Activated gamma-delta T cell treated with anti-CD3 and anti-CD28 coated beads, Interleukin-2, amount 50 U/mL, for 16 hours (primary cell): ENCODE data around the gene NBPF12.
"Not testable (repeated sequence)": the region's sequence is repeated elsewhere in the genome, so short reads cannot be mapped to it uniquely, and the experiment has no call there.

ENCODE experiments used
- DNase-seq: peaks from one replicate; pipeline ENCODE4 v3.0.0-alpha.2; 2020; ENCODE audit warnings: low read depth

The NBPF12 gene, protein sequence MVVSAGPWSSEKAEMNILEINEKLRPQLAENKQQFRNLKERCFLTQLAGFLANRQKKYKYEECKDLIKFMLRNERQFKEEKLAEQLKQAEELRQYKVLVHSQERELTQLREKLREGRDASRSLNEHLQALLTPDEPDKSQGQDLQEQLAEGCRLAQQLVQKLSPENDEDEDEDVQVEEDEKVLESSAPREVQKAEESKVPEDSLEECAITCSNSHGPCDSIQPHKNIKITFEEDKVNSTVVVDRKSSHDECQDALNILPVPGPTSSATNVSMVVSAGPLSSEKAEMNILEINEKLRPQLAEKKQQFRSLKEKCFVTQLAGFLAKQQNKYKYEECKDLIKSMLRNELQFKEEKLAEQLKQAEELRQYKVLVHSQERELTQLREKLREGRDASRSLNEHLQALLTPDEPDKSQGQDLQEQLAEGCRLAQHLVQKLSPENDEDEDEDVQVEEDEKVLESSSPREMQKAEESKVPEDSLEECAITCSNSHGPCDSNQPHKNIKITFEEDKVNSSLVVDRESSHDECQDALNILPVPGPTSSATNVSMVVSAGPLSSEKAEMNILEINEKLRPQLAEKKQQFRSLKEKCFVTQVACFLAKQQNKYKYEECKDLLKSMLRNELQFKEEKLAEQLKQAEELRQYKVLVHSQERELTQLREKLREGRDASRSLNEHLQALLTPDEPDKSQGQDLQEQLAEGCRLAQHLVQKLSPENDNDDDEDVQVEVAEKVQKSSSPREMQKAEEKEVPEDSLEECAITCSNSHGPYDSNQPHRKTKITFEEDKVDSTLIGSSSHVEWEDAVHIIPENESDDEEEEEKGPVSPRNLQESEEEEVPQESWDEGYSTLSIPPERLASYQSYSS (N-terminal part only)

DNA sequence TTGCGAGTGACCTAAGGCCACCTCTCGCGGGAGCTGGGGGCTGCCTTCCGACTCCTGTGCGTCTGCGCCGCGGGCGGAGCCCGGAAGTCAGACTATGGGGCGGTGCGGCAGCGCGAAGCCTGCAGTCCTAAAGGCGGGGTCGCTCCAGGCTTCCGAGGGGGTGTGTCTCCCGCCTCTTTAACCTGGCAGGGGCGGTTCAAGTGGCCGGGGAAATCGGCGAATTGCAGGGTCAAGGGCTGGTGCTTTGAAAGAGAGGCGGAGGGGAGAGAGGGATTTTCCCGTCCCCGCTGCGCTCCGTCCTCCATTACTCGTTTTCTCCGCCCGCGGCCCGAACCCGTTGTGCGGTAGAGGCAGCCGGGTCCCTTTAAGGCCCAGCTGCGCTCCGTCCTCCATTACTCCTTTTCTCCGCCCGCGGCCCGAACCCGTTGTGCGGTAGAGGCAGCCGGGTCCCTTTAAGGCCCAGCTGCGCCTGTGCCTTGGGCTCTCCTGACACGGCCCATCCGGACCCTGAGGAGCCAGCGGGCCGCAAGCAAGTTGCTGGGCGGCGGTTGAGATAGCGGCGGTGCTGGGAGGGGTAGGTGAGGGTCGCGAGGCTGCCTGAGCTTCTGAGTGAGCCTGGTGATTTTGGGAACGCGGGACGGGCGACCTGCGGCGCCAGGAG, at the start of gene NBPF12:
NBPF12 (plus strand) TSS at position 83 of the 661 bp plus-strand sequence. CDS start 21,820 bp downstream, outside the sequence.
- peak; percentile 58 for DNase-seq

DNA sequence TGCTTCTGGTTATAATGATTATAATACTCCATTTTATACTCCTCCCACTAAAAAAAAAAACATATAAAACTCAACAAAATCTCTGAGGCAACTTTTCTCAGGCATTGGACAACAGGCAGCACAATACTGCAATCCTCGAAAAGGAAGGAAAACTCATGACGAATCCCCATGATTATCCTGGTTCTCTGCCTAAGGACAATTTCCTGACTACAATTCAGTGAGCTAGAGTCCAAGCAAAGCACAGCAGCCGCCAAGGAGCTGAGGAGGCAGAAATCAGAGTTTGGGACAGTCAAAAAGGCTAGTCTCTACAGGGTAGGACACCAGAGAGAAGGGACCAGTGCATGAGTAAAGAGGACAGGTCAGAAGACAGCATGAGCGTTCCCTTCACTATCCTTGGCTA, 46.8 kb upstream of the NBPF12 start:
- DNase-seq, result not testable (repeated sequence)

DNA sequence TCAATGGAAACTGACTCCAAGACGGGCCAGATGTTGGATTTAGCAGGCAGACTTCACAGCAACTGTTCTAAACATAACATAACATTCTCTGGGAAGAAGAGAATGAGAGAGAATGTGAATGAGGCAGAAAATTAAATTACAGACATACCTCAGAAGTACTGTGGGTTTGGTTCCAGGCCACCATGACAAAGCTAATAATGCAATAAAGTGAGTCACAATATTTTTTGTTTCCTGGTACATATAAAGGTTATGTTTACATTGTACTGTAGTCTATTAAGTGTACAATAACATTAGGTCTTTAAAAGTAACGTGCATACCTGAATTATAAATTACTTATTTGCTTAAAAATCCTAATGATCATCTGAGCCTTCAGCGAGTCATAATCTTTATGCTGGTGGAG, 45.8 kb upstream of the NBPF12 start:
- not testable (repeated sequence) for DNase-seq

DNA sequence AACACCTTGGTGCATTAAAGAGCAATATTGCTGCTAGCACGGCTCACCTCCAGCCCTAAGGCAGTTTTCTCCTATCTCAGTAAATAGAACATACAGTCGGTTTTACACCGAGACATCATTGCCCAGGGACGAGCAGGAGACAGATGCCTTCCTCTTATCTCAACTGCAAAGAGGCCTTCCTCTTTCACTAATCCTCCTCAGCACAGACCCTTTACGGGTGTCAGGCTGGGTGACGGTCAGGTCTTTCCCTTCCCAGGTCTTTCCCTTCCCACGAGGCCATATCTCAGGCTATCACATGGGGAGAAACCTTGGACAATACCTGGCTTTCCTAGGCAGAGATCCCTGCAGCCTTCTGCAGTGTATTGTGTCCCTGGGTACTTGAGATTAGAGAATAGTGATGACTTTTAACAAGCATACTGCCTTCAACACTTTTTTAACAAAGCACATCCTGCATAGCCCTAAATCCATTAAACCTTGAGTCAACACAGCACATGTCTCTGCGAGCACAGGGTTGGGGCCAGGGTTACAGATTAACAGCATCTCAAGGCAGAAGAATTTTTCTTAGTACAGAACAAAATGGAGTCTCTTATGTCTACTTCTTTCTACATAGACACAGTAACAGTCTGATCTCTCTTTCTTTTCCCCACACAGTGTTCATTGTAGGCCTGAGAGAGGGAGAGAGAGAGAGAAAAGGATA, 30.4 kb upstream of the NBPF12 start:
- DNase-seq, result not testable (repeated sequence)

DNA sequence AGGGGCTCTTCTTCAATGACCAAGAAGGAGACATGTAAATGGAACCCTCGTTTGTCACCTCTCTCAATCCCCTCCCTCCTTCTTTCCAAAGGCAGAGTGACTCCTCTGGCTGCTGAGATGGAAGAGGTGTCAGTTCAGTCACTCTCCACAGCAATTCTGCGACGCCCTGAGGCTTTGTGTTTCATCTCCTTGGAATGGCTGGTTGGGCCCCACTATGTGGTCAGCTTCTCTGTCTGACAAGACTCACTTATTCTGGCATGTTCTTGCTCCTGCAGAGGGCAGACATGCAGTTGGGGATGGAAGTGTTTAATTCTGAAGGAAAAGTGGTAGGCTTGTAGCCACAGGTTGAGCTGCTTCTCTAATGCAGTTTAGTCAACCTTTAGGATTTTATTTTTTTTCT, 25.1 kb upstream of the NBPF12 start:
- not testable (repeated sequence) for DNase-seq

DNA sequence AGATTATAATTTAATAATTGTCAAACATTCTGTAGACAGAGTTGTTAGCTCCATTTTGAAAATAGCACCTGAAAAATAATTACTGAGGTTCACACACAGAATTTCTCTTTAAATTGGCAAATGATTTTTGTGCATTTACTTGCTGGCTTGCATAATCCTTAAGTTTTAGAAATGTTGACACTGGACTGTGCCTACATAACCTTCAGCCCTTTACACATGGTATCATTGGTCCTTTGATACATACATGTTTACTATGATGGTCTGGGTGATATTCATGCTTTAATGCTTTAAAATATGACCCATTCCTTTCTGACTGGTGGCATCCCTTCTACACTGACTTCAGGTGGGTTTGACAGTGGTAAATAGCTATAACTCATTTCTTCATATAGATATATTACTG, 17.3 kb upstream of the NBPF12 start:
- DNase-seq, result not testable (repeated sequence)

DNA sequence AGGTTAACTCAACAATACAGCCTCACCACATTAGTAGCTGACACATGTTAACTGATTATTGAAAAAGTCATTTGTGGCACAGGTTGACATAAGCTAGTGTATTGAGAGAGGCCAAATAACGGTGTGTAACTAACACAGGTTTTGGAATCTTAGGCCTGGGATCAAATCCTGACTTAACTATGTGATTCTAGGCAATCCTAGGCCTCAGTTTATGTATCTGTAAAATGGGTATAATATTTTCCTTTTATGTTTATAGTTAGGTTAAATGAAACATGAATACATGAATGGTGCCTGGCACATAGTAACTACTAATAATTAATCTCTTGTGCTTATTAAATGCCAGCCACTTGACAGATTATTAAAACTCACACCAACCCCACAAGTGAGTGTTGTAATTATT, 15.5 kb upstream of the NBPF12 start:
- not testable (repeated sequence) for DNase-seq

DNA sequence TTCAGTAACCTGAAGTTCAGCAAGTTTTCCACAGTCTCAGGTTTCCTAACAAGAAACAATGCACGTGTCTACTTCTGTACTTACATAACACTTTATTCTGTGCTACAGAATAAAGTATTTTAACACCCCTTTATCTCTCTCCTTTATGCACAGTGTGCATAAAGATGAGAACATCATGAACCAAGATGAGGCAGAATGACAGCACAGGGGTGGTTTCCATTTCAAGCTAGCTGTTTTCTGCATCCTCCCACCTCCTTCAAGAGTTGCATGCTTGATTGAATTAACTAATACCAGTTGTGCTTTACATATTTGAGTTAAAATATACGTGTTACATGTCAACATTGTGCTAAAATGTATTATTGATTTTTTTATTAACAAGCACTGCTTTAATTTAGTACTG, 14.0 kb upstream of the NBPF12 start:
- not testable (repeated sequence) for DNase-seq

DNA sequence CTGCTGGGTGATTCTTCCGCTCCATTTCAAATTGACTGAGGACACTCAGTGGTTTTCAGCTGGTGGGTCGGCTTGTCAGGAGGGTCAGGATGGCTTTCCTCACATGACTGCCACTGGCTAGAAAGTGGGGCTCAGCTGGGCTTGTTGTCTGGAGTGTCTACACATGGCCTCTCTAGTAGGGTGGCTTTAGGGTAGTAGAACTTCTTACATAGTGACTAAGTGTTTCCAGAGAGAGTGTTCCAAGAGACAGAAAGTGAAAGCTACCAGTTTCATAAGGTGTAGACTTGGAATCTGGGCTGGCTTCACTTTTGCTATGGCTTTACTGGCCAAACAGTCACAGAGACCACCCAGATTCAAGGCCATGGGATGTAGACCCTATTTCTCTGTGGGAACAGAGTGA, 11.7 kb upstream of the NBPF12 start:
- DNase-seq, result not testable (repeated sequence)

DNA sequence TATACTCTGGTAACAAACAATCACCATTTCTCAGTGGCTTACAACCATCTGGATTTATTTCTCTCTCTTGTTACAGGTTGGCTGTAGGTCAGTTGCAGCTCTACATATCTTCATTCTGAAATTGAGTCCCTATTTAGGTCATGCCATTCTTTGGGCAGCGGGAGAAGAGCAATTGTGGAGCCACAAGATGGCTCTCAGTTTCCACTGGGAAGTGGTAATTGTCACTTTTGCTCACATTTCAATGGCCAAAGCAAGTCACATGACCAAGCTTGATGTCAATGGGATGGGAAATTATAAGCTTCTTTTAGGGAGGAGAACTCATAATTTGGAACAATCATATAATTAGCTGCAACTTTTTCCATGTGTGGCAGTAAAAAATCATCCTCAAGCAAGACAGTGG, 7.9 kb upstream of the NBPF12 start:
- DNase-seq, result not testable (repeated sequence)

DNA sequence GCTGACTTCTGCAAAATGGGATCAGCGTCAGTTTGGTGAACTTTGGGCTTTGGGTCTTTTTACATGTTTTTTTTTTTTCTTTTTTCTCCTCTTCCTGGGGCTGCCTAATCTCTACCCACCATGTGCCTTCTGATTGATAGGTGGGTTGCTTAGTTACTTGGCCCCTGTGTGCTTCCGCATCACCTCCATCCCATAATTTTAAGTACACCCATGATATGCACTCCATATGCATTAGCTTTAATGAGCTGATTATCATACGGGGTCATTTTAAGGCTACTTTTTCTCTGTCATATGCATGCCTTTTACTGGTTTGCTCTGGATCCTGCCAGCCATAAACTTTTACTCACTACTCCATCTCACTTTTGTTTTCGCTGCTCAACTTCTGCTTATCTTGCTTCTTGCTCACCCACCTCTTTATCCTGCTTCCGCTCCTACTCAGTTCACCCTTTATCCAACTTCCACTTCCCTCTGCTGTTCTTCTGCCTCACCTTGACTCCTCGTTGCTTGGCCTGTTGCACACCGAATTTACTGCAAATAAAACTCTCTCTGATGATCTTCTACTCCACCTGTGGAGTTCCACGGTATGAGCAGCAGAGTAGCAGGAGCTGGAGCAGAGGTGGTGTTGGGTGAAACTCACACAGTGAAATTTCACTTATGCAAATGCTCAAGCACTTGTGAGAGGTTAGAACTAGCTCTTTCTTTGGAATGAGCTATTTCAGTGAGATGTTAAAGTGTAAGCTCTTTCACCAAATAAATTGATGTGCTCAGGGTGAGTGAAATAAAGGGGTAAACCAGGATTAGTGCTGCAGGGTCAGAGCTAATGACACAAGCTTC, 3.5 kb upstream of the NBPF12 start:
- DNase-seq, result not testable (repeated sequence)

DNA sequence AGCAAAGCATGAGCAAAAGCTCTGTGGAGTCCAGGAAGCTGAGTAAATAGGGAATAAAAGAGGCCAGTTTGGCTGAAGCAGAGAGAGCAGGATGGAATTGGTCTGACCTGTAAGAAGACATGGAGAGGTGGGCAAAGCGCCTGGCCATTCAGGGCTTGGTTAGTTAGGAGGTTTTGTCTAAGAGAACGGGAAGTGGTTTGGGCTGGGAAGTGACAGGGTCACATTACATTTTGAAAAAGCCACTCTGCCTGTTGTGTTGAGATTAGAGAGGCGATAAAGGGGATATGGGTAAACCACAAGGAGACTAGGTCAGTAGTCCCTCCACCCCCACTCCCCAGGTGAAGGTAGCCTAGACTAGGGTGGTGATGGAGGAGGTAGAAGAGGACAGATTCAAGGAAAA, 662 bp upstream of the NBPF12 start:
- DNase-seq, result not testable (repeated sequence)

DNA sequence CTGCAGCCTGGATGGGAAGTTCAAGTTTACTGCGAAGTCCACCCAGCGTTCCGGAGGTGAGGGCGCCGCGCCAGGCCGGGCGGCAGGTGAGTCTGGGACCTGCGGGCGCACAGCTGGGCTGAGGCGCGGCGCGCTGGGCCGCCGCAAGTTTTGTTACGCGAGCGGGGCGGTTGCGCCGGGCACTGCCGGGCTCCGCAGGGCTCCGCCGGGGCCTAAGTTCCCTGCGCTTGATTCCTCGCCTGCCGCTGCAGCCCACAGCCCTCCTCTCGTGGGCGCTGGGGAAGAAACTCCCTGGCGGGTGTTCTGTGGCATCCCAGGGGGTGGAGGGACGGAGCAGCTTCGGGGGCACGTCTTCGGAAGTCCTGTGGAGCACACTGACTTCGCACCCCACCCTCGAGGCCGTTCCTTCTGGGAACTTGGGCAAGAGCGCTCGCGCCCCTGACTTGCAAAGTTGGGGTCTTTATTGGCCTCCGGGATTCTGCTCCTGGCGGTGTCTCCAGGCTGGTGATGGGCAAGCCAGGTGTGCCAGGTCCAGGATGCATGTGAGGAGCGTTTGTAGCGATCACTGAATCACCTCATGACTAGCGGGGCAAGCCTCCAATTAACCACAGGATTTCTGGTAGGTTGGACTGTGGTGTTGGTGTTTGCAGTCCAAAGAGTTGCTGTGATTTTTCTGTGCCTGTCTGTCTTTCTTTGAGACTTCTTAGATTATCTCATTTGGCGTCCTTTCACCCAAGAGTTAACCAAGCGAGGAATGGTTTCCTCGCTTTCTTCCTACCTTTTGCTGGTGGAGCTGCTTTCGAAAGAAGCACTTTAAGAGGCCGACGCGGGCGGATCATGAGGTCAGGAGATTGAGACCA, 1.0 kb downstream of the NBPF12 start:
- DNase-seq, result not testable (repeated sequence)

DNA sequence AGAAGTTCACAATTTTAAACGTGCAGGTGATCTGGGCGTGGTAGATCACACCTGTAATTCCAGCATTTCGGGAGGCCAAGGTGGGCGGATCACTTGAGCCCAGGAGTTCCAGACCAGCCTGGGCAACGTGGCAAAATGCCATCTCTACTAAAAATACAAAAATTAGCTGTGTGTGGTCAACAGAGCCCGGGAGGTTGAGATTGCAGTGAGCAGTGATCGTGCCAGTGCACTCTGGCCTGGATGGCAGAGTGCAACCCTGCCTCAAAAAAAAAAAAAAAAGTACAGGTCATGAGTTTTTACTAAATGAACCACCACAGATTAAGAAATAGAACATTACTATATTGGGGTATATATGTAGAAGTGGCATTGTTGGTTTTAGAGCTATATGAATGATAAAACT, 2.2 kb downstream of the NBPF12 start:
- not testable (repeated sequence) for DNase-seq

DNA sequence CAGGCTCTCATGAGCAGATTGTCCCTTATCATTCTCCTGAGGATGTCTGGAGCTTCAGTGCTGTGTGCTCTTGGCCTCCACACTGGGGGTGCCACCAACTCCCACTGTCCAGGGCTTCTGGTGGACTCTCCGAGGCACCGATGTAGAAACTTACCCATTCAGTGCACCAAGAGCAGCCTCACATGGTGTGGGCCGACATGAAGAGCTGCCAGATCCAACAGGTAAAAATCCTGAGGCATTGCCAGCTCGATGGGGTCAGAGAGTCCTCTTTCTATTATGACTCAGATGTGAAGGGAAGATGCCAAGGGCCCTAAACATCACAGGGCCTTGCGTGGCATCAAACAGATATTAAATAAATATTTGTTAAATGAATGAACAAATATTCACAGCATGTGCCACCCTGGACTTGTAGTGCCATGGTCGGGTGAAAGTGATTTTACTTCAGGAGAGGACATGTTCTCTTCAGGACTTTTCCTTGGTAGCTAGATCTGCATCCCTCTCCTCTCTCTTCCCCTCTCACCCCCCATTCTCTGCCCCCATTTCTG, 5.3 kb downstream of the NBPF12 start:
- not testable (repeated sequence) for DNase-seq

DNA sequence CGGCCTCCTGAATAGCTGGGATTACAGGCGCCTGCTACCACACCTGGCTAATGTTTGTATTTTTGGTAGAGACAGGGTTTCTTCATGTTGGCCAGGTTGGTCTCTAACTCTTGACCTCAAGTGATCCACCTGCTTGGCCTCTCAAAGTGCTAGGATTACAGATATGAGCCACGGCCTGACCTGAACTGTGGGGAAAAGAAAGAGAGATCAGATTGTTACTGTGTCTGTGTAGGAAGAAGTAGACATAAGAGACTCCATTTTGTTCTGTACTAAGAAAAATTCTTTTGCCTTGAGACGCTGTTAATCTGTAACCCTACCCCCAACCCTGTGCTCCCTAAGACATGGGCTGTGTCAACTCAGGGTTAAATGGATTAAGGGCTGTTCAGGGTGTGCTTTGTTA, 10.0 kb downstream of the NBPF12 start:
- not testable (repeated sequence) for DNase-seq

DNA sequence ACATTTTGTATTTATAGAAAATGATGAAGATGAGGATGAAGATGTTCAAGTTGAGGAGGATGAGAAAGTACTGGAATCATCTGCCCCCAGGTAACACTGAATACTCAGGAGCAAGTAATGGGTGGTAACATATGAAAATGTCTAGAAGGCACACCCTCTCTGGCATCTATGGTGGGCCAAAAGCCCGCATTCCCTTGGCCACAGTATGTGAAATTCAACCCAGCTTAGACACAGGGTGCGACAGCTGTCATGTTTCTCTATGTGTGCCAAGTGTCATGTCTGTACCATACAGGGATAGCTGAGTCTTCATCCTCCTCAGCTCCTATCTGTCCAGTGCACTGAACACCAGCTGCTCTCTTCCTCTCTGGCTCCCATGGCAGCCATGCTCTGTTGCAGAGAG, 26.2 kb downstream of the NBPF12 start:
- DNase-seq, result not testable (repeated sequence)

DNA sequence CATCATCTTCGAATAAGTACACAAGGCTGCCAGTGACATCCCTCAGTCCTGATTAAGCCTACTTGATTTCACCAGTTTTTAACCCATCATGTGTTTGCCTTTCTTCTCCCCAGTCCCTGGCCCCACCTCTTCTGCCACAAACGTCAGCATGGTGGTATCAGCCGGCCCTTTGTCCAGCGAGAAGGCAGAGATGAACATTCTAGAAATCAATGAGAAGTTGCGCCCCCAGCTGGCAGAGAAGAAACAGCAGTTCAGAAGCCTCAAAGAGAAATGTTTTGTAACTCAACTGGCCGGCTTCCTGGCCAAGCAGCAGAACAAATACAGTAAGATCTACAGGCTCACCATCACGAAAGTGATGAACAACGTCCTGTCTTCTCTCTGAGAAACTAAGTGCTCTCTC, 28.2 kb downstream of the NBPF12 start:
- not testable (repeated sequence) for DNase-seq

DNA sequence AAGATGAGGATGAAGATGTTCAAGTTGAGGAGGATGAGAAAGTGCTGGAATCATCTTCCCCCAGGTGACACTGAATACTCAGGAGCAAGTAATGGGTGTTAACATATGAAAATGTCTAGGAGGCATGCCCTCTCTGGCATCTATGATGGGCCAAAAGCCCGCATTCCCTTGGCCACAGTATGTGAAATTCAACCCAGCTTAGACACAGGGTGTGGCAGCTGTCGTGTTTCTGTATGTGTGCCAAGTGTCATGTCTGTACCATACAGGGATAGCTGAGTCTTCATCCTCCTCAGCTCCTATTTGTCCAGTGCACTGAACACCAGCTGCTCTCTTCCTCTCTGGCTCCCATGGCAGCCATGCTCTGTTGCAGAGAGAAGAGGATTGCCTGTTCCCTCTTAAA, 32.5 kb downstream of the NBPF12 start:
- not testable (repeated sequence) for DNase-seq
